HepG2 (cell line): Measurements from ENCODE around the gene THBD. TPM values are rescaled to one million over a fixed set of nuclear protein-coding genes. Genes with fewer than 3 reads are reported as not detected.

Source experiments
- ATAC-seq: fragments of 200-7000 bp; cut with Tn5 transposase; 3 replicates; pipeline ENCODE4 v1.9.1; 2020; ENCODE audit warnings: mild to moderate bottlenecking, moderate library complexity
- BruUV-seq: library from RNA; stranded (reverse); fragments of 400-500 nt; replicated peaks from 2 replicates; lab custom pipeline; 2021; lab: Mats Ljungman, UMichigan
- CTCF ChIA-PET: fragments of 300-600 bp; formaldehyde crosslinking; extraction: SDS; loops from one replicate; lab custom pipeline; 2021; ENCODE audit warnings: low total read pairs, inconsistent platforms, low intra/inter-chr PET ratio; lab: Yijun Ruan, JAX
- POLR2A ChIA-PET: fragments of 350-600 bp; sonication (Branson Sonifier 250); formaldehyde crosslinking; loops from one replicate; lab custom pipeline; 2020; ENCODE audit warnings: antibody characterized with exemption, inconsistent platforms; lab: Yijun Ruan, JAX
- DNase-seq: peaks from one replicate; pipeline ENCODE4 v3.0.0-alpha.2; 2015; ENCODE audit warnings: low spot score
- FAIRE-seq: peaks from 3 replicates; lab custom pipeline; 2011; peaks lifted over from hg19 to GRCh38; lab: Jason Lieb, UNC
- H2AFZ ChIP-seq: one replicate; pipeline ENCODE4 v1.6.1; 2011; ENCODE audit warnings: low read length, inconsistent platforms
- H3K27ac ChIP-seq: fragments of 300-600 bp; 3 replicates; pipeline ENCODE4 v1.8.0; 2011; ENCODE audit warnings: mixed run types, mild to moderate bottlenecking, mixed read lengths, low read length, inconsistent platforms; ENCODE audit not compliant: insufficient read depth; ENCODE audit errors: extremely low read length
- H3K27me3 ChIP-seq, 2 experiments: fragments of 200-600 bp in 1 of 2; 2 replicates in 1 of 2; 3 replicates in 1 of 2; pipeline versions ENCODE4 v1.6.0 to v1.8.0; 2011; ENCODE audit warnings: low read length in 2 of 2, mild to moderate bottlenecking in 2 of 2, moderate library complexity in 2 of 2, inconsistent platforms in 1 of 2; ENCODE audit not compliant: insufficient read depth in 2 of 2, control insufficient read depth in 1 of 2
- H3K36me3 ChIP-seq, 2 experiments: fragments of 200-600 bp in 1 of 2; replicated peaks in 1 of 2; 2 replicates in 1 of 2; 3 replicates in 1 of 2; pipeline versions ENCODE4 v1.5.1 to v1.8.0; 2011; ENCODE audit warnings: low read length in 2 of 2, inconsistent platforms in 1 of 2; ENCODE audit not compliant: insufficient read depth in 2 of 2, control insufficient read depth in 1 of 2
- H3K4me1 ChIP-seq: 2 replicates; pipeline ENCODE4 v1.5.1; 2012; ENCODE audit warnings: low read length, inconsistent platforms; ENCODE audit not compliant: insufficient read depth
- H3K4me2 ChIP-seq: 2 replicates; pipeline ENCODE4 v1.6.0; 2011; ENCODE audit warnings: low read depth, low read length, inconsistent platforms
- H3K4me3 ChIP-seq, 3 experiments: fragments of 200-600 bp in 1 of 3; sonication (generic), shearing (Covaris generic) in 1 of 3; replicated peaks in 1 of 3; 2 replicates each; pipeline ENCODE4 v1.5.1; 2011 to 2016; ENCODE audit warnings: low read length in 3 of 3, inconsistent platforms in 2 of 3, low read depth in 2 of 3, mild to moderate bottlenecking in 2 of 3, control low read depth in 1 of 3, mixed read lengths in 1 of 3; ENCODE audit not compliant: insufficient read depth in 1 of 3
- H3K79me2 ChIP-seq: one replicate; pipeline ENCODE4 v1.6.1; 2011; ENCODE audit warnings: low read length, inconsistent platforms; ENCODE audit not compliant: insufficient read depth
- H3K9ac ChIP-seq: 2 replicates; pipeline ENCODE4 v1.6.0; 2011; ENCODE audit warnings: mild to moderate bottlenecking, low read depth, low read length, inconsistent platforms; ENCODE audit not compliant: insufficient read depth
- H3K9me3 ChIP-seq: 2 replicates; pipeline ENCODE4 v1.5.1; 2012; ENCODE audit warnings: mild to moderate bottlenecking, low read length
- H4K20me1 ChIP-seq: 2 replicates; pipeline ENCODE4 v1.6.0; 2011; ENCODE audit warnings: inconsistent platforms, mild to moderate bottlenecking, low read length, moderate library complexity; ENCODE audit not compliant: insufficient read depth
- AFF4 ChIP-seq: sonication (generic); formaldehyde crosslinking; IDR thresholded peaks from 2 replicates; pipeline ENCODE4 v1.4.0; 2020; ENCODE audit warnings: missing genetic modification reagents
- KLF9 ChIP-seq: IDR thresholded peaks from 2 replicates; pipeline ENCODE4 v1.6.1; 2016; ENCODE audit warnings: low read depth
- NFE2L2 ChIP-seq: fragments of 150-350 bp; IDR thresholded peaks from 2 replicates; pipeline ENCODE4 v1.6.1; 2014; ENCODE audit warnings: low read length
- PAF1 ChIP-seq: IDR thresholded peaks from 2 replicates; pipeline ENCODE4 v1.6.1; 2016; ENCODE audit warnings: missing genetic modification reagents, missing compliant biosample characterization
- RXRB ChIP-seq: IDR thresholded peaks from 2 replicates; pipeline ENCODE4 v1.6.1; 2016; ENCODE audit warnings: borderline replicate concordance, missing genetic modification reagents, missing compliant biosample characterization
- SAFB2 ChIP-seq: sonication (generic); formaldehyde crosslinking; IDR thresholded peaks from 2 replicates; pipeline ENCODE4 v1.5.1; 2020; ENCODE audit warnings: missing genetic modification reagents, low read depth, mild to moderate bottlenecking, borderline replicate concordance
- ZFX ChIP-seq: sonication (generic); formaldehyde crosslinking; IDR thresholded peaks from 2 replicates; pipeline ENCODE4 v1.4.0; 2020; ENCODE audit warnings: mild to moderate bottlenecking, low read depth, missing genetic modification reagents, moderate library complexity
- ZKSCAN1 ChIP-seq: fragments of 150-350 bp; IDR thresholded peaks from 2 replicates; pipeline ENCODE4 v1.6.1; 2014; ENCODE audit warnings: low read length
- ZNF549 ChIP-seq: sonication (generic); formaldehyde crosslinking; IDR thresholded peaks from 2 replicates; pipeline ENCODE4 v1.5.0; 2020; ENCODE audit warnings: missing genetic modification reagents
- ZNF704 ChIP-seq: sonication (generic); formaldehyde crosslinking; IDR thresholded peaks from 2 replicates; pipeline ENCODE4 v1.8.1; 2023; ENCODE audit warnings: mild to moderate bottlenecking, inconsistent platforms, moderate library complexity, missing genetic modification reagents, borderline replicate concordance
- ZNF878 ChIP-seq: sonication (generic); formaldehyde crosslinking; IDR thresholded peaks from 2 replicates; pipeline ENCODE4 v1.8.1; 2023; ENCODE audit warnings: mild to moderate bottlenecking, missing genetic modification reagents, moderate library complexity
- WGBS: methylation state at CpG from one replicate; pipeline ENCODE4 v1.1.6; 2017; ENCODE audit warnings: low lambda C conversion rate; 5-methylcytosine and 5-hydroxymethylcytosine counted together
- in situ Hi-C: cut with HindIII; loops from 2 replicates; pipeline ENCODE4 v1.10.0; 2017; ENCODE audit warnings: low pct_unique_long_range_greater_than_20kb; ENCODE audit not compliant: extremely low pct_ligation_motif_present
- intact Hi-C: fragments of 100-400 bp; cut with micrococcal nuclease; formaldehyde crosslinking; loops from one replicate; pipeline ENCODE4 v1.10.0; 2022; ENCODE audit not compliant: unreplicated experiment
- polyA plus RNA-seq, 8 experiments: library from polyadenylated mRNA; depleted of rRNA in 3 of 8; stranded (reverse) in 7 of 8; unstranded in 1 of 8; fragments of >200 nt; fragmentation: Illumina TruSeq in 4 of 8; extraction: Trizol in 4 of 8; gene quantifications; 2 replicates each; pipeline versions ENCODE4 v1.2.1 to v1.2.3, GENCODE V29; 2011 to 2016; ENCODE audit warnings: low read depth in 4 of 8, missing spikeins in 1 of 8, mixed read lengths in 1 of 8; ENCODE audit not compliant: insufficient read depth in 1 of 8
- total RNA-seq, 5 experiments: library from RNA; depleted of rRNA; stranded (reverse); fragments of >200 nt; fragmentation: Illumina TruSeq; extraction: Trizol; gene quantifications; 2 replicates each; pipeline ENCODE4 v1.2.3, GENCODE V29; 2016; ENCODE audit warnings: low read depth in 1 of 5
- TF ChIP-seq, protein P1 (sequence below): sonication (generic); formaldehyde crosslinking; IDR thresholded peaks from 2 replicates; pipeline ENCODE4 v1.4.0; 2020; ENCODE audit warnings: mild to moderate bottlenecking, missing genetic modification reagents, borderline replicate concordance
- TF ChIP-seq, protein P2 (sequence below): sonication (generic); formaldehyde crosslinking; conservative IDR thresholded peaks from 2 replicates; pipeline ENCODE4 v1.8.1; 2023; ENCODE audit warnings: missing genetic modification reagents

THBD gene
- total and polyA plus RNA-seq, 2 of the 13 experiments (the other 11 are each of a cell fraction or from before 2014, with no cell fraction given) = 0.03 TPM; not detected in 1

DNA sequence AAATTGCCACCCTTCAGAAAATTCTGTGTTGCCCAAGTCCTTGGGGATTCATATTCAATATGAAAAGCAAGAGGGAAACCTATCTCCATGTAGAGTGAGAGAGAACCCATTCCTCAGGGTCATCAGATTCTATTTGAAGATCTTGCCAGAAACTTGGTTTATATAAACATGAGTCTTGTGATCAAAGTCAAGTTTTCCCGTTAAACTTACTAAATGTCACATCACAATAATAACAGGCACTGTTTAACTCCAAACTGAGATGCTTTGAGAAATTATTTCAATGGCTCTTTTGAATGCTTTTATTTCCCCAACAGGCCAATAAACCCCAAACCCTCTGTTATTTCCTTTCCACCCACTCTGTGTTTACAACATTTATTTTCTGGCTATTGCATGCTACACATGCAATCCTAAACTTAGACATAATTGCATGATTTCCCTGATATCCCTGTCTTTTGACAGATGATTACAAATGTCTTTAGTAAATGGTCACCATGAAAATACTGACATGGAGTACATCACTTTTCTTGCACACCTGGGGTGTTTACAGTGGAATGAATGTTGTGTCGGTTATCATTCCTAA is 45.5 kb downstream of the THBD start:
- H2AFZ ChIP-seq = no peak overlapping the region
- TF ChIP-seq, protein P1, sequence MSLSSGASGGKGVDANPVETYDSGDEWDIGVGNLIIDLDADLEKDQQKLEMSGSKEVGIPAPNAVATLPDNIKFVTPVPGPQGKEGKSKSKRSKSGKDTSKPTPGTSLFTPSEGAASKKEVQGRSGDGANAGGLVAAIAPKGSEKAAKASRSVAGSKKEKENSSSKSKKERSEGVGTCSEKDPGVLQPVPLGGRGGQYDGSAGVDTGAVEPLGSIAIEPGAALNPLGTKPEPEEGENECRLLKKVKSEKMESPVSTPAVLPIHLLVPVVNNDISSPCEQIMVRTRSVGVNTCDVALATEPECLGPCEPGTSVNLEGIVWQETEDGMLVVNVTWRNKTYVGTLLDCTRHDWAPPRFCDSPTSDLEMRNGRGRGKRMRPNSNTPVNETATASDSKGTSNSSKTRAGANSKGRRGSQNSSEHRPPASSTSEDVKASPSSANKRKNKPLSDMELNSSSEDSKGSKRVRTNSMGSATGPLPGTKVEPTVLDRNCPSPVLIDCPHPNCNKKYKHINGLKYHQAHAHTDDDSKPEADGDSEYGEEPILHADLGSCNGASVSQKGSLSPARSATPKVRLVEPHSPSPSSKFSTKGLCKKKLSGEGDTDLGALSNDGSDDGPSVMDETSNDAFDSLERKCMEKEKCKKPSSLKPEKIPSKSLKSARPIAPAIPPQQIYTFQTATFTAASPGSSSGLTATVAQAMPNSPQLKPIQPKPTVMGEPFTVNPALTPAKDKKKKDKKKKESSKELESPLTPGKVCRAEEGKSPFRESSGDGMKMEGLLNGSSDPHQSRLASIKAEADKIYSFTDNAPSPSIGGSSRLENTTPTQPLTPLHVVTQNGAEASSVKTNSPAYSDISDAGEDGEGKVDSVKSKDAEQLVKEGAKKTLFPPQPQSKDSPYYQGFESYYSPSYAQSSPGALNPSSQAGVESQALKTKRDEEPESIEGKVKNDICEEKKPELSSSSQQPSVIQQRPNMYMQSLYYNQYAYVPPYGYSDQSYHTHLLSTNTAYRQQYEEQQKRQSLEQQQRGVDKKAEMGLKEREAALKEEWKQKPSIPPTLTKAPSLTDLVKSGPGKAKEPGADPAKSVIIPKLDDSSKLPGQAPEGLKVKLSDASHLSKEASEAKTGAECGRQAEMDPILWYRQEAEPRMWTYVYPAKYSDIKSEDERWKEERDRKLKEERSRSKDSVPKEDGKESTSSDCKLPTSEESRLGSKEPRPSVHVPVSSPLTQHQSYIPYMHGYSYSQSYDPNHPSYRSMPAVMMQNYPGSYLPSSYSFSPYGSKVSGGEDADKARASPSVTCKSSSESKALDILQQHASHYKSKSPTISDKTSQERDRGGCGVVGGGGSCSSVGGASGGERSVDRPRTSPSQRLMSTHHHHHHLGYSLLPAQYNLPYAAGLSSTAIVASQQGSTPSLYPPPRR (CRISPR knock-in tag) = no peak
- no peak for TF ChIP-seq SAFB2 (CRISPR knock-in tag)
- no peak for TF ChIP-seq NFE2L2
- TF ChIP-seq ZFX (CRISPR knock-in tag) = no peak
- TF ChIP-seq PAF1 (CRISPR knock-in tag) = no peak
- no peak for TF ChIP-seq ZNF878 (CRISPR knock-in tag)
- no peak for TF ChIP-seq ZNF549 (CRISPR knock-in tag)
- TF ChIP-seq RXRB = no peak
- no peak for TF ChIP-seq ZNF704
- TF ChIP-seq AFF4 (CRISPR knock-in tag) = no peak
- no peak for TF ChIP-seq ZKSCAN1
- TF ChIP-seq KLF9 = no peak
- TF ChIP-seq, protein P2, sequence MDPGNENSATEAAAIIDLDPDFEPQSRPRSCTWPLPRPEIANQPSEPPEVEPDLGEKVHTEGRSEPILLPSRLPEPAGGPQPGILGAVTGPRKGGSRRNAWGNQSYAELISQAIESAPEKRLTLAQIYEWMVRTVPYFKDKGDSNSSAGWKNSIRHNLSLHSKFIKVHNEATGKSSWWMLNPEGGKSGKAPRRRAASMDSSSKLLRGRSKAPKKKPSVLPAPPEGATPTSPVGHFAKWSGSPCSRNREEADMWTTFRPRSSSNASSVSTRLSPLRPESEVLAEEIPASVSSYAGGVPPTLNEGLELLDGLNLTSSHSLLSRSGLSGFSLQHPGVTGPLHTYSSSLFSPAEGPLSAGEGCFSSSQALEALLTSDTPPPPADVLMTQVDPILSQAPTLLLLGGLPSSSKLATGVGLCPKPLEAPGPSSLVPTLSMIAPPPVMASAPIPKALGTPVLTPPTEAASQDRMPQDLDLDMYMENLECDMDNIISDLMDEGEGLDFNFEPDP (CRISPR knock-in tag) = no peak
- no peak overlapping the region for H3K4me2 ChIP-seq
- in situ Hi-C loops = no loop called here
- H3K4me3 ChIP-seq = no peak overlapping the region
- H3K79me2 ChIP-seq = no peaks in the 10 kb centered on the region
- H3K4me1 ChIP-seq = no peaks in the 10 kb centered on the region
- no peak overlapping the region for H3K27ac ChIP-seq
- no TSS peak for BruUV-seq
- ChIA-PET CTCF (no interaction called here), POLR2A (no interaction called here)
- H3K9me3 ChIP-seq = no peaks in the 10 kb centered on the region
- DNase-seq (no peak), ATAC-seq (no peak), FAIRE-seq (no peak)
- H3K36me3 ChIP-seq = no peaks in the 10 kb centered on the region
- intact Hi-C loops = no loop called here
- H3K27me3 ChIP-seq = no peaks in the 10 kb centered on the region; a peak in 1 of 5 replicates
- WGBS = 13% methylated on average over 2 of the region's 2 CpGs
- no peaks in the 10 kb centered on the region for H4K20me1 ChIP-seq
- no peak overlapping the region for H3K9ac ChIP-seq
